LoVo (cell line): ENCODE results near the gene DCAF8.

Experiments
- DNase-seq: peaks from one replicate; pipeline ENCODE4 v3.0.0-alpha.2; 2016; ENCODE audit warnings: low spot score

The DCAF8 gene

DNA sequence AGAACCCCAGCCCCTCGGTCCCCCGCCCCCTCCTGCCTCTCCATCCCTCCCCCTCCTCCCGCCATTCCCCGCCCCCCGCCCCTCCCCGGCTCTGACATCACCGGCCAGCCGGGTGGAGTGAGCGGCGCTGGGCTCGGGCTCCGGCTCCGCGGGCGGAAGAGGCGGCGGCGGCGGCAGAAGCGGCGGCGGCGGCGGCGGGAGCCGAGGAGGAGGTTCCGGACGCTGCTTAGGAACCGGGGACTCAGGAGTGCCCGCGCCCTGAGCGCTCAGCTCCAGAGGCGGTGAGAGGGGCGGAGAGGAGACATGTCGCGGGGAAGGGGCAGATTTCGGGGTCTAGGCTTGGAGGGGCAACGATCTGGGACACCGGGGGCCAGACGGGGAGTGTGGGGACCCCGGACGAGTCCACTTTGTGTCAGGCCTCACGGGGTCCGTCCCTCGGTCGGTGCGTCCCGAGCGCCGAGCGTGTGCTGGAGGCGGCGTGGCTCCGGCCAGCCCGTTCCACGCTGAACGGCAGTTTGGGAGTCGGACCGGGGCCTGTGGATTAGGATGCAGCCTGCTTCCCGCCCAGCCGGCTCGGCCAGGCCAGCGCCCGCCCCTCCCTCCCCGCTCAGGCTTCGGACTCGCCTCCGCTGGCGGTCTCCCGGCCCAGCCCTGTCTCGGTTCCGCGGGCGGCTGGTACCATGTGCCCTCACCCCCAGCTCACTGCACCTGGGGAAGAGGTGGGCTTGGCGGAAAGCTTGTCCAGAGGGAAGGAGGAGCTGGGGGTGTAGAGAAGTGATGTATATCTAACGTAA lies 56.9 kb downstream of the DCAF8 start, which contains the start of gene PEA15:
Gene PEA15 (plus strand): TSS at position 143 of the 794 bp plus-strand sequence. CDS start 6,161 bp downstream, outside the sequence.
- DNase-seq, result peak; percentile 59

DNA sequence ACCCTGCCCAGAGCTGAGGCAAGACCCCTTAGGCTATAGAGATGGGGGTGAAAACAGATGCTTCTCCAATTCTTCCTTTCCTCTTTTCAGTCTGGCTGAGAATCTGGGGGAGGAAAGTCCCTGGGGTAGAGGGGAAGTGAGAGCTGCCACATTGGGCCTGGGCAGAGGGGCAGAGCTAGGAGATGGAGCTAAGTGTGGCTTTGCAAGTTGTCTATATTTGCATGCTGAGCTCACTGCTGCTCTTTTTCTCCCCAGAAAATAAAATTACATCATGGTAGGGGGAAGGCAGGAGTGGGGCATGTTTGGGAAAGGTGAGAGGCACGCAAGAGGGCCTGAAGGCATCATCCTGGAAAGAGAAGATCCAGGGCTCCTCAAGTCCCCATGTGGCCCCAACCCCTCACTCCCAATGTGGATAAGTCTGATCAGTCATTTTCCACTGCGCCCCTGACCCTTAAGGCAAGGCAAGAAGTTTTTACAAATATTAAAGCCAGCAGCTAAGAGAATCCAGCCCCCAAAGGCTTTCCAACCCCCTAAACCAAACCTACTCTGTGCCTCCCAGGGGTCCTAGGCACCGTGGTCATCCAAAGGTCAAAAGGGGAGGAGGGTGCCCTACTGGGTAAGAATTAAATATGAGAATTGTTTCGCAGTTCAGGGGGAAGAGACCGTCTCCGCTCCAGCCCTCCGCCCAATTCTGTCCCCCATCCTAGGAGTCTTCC lies 57.7 kb downstream of the DCAF8 start:
- DNase-seq, result no peak

DNA sequence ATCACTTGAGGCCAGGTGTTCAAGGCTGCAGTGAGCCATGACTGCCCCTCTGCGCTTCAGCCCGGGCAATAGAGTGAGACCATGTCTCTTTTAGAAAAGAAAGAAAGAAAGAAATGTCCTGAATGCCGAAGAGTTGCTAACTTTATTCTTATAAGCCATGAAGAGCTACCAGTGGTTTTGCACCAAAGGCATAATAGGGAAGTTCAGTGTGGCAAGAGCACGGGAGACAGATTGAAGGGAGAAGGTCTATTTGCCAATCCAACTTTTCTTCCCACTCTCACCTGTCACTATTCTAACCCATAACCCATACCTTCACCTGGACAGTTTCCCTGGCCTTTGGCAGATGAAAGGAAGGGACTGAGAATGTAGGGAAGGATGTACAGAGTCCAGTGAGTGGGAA lies 61.6 kb downstream of the DCAF8 start:
- no peak for DNase-seq

DNA sequence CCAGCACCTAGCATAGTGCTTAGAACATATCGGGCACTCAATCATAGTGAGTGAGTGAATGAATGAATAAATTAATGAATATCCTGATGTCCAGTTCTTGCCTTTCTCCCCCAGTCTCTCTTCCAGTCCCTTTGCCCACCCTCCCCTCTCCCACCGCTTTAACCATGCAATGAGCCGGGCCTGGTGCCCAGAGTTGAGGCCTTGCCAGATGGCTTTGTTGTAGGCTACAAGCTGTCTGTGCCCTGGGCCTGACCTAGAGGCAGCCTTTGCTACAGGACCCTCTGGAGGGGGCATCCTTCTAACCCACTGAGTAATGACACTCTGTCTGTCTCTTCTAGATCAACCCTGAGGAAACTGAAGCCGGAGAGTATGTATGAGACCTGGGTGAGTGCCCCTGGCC lies 65.1 kb downstream of the DCAF8 start:
- DNase-seq, result no peak

DNA sequence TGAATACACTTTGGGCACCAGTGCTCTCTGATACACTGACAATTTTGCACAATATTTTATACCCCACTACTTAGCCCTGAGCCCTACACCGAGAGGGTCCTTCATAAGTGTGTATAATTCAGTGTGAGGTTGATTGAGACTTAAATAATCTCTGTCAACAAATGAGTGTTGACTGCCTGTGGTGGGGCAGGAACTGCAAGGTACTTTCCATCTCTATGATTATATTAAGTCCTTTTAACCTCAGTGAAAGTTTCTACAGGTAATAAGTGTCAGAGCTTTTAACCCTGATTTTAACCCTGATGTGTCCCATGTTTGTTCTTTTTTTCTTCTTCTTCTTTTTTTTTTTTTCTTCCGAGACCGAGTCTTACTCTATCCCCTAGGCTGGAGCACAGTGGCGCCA lies 66.2 kb downstream of the DCAF8 start:
- DNase-seq, result no peak

DNA sequence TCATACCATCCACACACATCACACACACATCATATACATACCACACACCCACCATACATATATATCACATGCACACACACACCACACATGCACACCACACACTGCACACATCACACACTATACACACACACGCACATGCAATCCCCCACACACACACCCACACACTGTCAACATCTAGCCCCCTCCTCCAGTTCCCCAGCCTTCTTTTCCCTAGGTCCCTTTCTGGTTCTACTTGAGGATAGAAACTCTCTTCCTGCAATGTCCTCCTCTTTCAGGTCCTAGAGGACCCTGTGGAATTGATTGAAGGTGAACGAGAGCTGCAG lies 67.7 kb downstream of the DCAF8 start:
- no peak for DNase-seq

DNA sequence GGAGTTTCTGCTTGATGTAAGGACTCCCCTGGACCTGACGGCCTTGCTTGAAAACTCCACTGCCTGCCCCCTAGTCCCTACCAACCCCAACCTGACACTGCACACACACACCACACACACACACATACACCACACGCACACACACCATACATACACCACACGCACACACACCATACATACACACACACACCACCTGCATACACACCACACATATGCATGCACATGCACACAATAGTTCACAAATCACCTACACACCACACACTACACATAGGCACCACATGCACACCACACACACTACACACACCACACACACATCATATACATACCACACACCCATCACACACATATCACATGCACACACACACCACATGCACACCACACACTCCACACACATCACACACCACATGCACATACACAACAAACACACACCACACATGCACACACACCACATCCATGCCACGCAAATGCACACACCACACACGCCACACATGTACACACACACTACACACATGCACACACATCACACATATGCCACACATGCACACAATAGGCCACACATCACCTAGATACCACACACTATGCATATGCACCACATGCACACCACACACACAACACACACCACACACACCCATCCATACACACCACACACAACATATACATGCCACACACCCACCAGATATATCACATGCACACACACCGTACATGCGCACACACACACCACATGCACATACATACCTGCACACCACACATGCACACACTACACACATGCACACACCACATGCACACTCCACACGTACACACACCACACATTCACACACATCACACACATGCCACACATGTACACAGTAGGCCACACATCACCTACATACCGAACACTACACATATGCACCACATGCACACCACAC lies 68.3 kb downstream of the DCAF8 start:
- no peak for DNase-seq

DNA sequence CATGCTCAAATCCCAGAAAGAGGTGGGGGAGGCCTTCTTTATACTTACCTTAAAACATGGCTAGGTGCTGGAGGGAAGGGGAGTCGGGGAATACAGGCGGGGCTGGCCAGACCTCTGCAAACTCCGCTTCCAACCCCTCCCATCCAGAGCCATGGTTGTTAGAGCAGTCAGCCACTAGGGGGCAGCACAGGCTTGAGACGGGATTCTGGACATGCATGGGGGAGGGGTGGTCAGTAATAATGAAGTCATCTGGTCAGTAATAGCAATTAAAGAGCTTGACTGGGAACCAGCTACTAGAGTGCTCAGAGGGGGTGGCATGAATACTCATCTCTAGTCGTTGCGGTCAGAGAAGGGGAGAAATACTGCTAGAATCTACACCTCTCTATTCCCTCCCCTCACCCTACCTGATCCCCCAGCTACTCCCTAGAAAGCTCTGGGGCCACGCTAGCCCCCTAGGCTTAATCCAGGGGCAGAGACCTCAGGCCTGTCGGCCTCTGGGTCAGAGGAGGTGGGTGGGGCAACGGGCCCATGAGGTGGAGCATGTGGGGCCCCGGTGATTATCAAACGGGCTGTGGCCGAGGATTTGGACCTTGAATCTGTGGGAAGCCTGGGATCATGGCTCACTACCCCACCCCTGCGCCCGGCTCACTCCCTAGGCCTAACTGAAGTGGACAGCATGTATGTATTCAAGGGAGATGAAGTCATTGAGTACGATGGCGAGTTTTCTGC lies 69.1 kb downstream of the DCAF8 start:
- peak; percentile 80 for DNase-seq

DNA sequence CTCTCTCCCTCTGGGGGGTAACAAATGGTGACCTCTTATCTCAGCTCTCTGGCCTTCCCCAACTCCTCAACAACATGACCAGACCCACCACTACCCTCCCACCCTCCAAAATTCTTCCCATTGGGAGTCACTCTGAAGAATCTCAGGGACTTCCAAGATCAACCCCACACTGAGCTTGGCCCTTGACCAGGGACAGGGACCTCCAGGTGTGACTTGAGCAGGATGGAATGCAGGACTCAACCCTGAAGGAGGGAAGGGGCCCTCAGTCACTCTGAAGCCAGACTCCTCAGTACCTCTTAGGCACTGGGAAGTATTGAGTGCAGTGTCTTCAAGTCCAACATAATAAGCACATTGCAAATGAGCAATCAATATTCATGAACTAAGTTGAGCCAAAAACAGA lies 70.1 kb downstream of the DCAF8 start:
- peak; percentile 5 for DNase-seq

DNA sequence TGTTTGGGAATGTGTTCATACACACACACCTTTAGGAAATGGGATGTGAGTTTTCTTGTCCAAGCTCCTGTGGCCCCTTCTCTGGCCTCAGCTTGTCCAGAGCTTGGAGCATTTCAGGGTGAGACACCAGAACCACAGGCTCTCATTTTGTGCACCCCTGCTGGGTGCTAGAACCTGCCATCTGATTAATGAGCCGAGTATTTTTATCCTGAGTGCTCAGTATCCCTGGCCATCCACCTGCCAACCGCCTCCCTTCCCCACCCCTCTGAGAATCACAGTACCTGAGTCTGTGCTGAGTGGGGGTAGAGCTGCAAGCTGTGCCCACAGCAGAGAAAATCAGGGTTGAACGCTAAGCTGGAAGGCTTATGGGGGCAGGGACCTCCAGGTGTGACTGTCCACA lies 70.6 kb downstream of the DCAF8 start:
- no peak for DNase-seq

DNA sequence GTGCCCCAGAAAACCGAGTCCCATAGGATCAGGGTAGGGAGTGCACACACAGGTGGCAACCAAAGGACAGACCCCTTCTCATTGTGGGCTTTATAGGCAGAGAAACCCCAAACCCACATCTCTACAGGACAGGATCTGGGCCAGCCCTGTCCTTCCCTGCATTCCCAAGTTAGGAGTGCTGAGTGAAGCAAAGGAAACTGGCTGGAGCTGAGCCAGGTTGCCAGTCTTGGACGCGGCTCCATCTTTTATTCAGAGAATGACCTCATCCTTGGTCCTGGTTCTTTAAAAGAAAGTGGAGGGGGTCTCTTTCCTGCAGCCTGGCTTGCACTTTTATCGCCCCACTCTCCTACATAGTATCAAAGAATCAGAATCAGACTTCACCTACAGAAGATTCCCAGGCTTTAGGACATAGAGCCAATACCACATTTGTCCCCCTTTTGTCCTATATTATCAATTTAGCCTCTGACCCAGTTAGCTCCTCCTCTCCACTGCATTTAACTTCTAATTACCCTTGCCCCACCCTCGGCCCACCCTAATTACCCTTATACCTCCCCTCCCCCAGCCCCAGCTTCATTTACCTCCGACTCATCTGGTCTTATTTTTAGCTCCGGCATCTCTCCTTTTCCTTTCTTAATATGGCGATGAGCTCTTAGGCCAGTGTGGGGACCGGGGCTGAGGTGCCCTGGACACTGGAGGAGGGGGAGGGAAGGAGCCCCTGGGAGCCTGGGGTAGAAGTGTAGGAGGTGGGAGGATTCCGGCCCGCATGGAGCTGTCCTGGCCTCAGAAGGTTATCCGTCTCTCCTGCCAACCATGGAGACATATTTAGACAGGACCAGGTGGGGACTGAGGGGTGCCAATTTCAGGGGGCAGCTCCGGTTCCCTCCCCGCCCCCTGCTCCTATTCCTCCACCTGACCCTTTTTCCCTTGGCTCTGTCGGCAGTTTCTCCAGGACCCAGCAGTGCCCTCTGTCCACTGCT lies 72.4 kb downstream of the DCAF8 start, which contains the start of gene CASQ1:
Gene CASQ1 (plus strand): TSS at position 927 of the 977 bp plus-strand sequence. CDS start 177 bp downstream, outside the sequence.
- no peak for DNase-seq

DNA sequence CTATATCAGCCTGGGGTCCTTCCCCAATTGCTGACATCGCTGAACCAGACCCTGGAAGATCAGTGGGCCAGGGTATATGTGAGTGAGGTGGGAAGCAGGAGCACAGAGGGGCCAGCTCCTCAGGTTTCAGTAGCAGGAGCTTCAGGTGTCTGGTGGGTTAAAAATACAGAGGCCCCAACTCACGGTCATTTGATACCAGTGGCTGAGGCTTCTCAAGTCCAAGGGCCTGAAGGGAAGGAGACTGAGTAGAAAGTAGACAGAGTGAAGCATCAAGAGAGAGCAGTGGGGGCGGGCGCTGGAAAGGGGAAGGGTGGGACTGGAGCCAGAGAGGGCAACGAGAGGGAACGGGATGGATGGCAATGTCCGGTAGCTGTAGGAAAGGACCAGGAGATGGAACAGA lies 74.0 kb downstream of the DCAF8 start:
- DNase-seq, result no peak

DNA sequence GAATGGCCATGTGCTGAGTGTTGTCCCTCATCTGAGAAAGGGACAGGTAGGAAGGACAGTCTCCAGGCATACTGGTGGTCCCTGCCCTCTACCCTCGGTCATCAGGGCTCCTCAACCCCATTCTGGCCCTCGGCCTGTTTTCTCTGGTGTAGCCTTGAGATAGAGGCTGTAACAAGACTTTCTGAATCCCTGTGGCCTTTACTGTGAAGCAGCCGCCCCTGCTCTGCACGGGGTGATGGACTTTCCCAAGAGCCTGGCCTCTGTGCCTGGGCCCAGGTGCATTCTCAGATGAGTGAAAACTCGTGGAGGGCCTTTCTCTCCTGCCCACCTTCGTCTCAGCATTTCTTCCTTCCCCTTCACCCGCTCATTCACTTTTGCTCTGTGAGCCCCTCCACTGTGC lies 74.9 kb downstream of the DCAF8 start:
- no peak for DNase-seq

DNA sequence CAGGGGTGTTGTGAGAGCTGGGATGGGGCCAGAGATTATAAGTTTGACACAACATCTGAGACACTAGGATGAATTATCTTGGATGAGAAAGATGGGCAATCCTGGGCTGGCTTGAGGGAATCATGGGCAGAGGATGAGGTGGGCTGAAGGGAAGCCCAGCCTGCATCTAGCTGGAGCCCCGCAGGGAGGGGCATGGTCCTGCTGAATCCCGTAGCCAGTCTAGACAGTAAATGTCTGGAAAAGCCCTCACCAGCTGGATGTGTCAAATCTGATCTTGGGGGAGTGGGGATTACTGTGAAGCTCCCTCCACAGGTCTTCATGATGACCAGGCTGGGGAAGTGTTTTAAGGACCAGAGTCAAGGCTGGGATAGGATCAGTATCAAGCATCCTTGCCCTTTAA lies 75.6 kb downstream of the DCAF8 start:
- DNase-seq, result no peak

DNA sequence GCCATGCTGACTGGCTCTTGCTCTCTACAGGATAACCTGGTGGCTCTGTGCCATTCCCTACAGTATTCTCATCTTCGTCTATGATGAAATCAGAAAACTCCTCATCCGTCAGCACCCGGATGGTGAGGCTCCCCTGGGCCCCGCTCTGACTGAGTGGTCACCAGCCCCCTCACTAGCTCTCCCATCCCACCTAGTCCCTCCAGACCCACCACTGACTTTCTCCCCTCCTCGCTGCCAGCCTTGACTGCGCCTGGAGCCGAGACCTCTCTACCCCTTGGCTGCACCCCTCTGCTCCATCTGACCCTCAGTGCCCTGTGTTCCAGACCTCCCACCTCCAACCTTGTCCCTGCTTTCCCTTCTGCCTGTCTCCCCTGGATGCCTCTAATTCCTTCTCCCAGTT lies 76.1 kb downstream of the DCAF8 start:
- DNase-seq, result no peak

DNA sequence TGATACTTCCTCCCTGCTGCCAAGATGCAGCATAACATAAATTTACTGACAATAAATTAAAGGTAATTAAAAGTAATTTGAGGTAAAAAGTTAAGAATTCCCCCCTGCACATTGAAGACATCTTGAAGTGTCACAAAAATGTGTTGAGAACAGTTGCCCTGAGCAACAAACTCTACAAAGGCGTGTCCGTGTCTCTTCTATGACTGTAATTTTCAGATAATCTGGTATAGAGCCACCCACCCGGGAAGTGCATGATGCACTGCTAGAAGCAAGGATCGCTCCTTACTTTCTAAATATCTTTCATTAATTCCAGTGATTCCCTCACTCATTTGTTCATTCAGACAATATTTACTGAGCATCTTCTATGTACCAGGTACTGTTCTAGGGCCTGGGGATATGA lies 83.0 kb downstream of the DCAF8 start:
- DNase-seq, result no peak

DNA sequence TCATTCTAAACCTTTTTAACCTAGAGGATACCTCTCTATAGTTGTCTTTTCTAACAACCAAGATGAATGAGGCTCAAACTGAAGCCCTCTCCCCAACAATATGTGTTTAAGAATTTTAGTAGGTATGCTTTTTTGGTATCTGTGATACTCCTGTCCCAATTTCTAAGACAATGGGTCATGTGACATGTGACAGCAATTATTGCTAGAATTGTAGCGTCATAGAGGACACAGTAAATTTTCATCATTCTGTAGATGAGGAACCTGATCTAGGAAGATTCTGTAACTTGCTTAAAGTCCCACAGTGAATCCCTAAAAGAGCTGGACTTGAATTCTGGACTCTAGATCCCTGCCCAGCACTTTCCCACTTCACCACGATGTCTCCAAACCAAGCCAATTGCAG lies 83.6 kb downstream of the DCAF8 start:
- DNase-seq, result no peak

DNA sequence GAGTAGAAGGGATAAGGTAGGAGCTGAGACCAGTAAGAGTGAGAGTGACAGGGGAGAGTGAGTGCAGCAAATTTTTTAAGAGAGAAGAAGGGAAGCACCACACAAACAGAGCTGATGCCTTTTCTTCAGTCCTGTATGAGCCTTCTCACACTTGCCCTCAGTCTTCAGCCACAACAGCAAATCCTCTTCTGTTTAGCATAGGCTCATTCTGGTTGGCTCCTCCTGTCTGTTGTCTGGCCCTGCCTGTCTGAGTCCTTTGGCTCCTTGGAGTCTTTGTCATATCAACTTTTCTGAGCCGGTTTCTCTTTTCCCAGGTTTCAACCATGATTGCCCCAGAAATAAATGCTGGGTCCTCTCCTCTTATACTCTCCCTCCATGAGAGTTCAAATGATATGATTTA lies 84.7 kb downstream of the DCAF8 start:
- DNase-seq, result no peak

DNA sequence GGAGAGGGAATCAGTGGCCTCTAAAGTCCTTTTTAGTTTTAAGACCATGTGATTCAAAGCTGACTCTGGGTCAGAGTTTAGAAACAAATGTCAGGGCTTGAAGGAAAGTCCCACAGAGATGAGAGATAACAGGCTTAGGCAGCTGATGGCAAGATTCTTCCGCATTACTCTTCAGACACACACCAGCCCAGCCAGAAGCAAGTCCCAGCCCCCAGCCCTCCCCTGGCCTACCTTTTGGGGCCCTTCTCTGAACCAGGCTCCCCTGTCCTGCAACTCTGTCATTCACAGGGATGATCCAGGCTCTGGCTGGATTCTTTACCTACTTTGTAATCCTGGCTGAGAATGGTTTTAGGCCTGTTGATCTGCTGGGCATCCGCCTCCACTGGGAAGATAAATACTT lies 85.1 kb downstream of the DCAF8 start:
- no peak for DNase-seq

DNA sequence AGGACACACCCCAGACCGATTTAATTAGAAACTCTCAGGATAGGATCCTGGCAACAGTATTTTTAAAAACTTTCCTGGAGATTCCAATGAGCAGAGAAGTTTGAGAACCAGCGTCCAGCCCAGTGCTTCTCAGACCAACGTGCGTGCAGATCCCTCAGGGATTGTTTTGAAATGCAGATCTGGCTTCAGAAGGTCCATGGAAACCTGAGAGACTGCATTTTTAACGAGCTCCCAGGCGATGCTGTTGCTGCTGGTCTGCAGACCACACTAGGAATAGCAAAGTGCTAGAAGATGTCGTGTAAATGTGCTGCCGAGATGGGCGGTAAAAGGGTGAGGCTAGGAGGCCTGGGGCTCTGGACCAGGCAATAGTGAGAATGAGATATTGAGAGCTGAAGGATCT lies 90.4 kb downstream of the DCAF8 start:
- DNase-seq, result no peak

DNA sequence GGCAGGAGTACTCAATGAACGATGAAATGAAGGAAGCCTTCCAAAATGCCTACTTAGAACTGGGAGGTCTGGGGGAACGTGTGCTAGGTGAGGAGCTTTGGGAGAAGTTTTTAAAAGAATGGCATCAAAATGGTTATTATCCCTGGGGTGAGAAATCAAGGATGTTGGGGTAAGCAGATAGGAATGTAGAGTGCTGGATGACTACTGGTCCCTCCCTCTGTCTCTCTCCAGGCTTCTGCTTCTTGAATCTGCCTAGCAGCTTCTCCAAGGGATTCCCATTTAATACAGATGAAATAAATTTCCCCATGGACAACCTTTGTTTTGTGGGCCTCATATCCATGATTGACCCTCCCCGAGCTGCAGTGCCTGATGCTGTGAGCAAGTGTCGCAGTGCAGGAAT lies 91.0 kb downstream of the DCAF8 start:
- no peak for DNase-seq
